Measurements from ENCODE around the gene ZNF10.

Gene ZNF10

DNA sequence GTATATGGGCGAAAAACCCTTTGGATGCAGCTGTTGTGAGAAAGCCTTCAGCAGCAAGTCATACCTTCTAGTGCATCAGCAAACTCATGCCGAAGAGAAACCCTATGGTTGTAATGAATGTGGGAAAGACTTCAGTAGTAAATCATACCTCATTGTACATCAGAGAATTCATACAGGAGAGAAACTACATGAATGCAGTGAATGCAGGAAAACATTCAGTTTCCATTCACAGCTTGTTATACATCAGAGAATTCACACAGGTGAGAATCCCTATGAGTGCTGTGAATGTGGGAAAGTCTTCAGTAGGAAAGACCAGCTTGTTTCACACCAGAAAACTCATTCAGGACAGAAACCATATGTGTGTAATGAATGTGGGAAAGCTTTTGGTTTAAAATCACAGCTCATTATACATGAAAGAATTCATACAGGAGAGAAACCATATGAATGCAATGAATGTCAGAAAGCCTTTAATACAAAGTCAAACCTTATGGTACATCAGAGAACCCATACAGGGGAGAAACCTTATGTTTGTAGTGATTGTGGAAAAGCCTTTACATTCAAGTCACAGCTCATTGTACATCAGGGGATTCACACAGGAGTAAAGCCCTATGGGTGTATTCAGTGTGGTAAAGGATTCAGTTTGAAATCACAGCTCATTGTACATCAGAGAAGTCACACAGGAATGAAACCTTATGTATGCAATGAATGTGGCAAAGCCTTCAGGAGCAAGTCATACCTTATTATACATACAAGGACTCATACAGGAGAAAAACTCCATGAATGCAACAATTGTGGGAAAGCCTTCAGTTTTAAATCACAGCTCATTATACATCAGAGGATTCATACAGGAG is 72.3 kb downstream of the ZNF10 start:
- DNase-seq, result peak; percentile 1

DNA sequence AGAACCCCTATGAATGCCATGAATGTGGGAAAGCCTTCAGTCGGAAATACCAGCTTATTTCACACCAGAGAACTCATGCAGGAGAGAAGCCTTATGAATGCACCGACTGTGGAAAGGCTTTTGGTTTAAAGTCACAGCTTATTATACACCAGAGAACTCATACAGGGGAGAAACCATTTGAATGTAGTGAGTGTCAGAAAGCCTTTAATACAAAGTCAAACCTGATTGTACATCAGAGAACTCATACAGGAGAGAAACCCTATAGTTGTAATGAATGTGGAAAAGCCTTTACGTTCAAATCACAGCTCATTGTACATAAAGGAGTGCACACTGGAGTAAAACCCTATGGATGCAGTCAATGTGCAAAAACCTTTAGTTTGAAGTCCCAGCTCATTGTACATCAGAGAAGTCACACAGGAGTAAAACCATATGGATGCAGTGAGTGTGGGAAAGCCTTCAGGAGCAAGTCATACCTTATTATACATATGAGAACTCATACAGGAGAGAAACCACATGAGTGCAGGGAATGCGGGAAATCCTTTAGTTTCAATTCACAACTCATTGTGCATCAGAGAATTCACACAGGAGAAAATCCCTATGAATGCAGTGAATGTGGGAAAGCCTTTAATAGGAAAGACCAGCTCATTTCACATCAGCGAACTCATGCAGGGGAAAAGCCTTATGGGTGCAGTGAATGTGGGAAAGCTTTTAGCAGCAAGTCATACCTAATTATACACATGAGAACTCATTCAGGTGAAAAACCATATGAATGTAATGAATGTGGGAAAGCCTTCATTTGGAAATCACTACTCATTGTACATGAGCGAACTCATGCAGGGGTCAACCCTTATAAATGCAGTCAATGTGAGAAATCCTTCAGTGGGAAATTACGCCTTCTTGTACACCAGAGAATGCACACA is 73.2 kb downstream of the ZNF10 start:
- DNase-seq, result peak; percentile 24

DNA sequence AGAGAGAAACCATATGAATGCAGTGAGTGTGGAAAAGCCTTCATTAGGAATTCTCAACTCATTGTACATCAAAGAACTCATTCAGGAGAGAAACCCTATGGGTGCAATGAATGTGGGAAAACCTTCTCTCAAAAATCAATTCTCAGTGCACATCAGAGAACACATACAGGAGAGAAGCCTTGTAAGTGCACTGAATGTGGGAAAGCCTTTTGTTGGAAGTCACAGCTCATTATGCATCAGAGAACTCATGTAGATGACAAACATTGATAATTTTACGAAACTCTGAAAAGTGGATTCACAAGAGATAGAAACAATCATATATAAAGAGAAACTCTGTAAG is 73.8 kb downstream of the ZNF10 start:
- peak; percentile 3 for DNase-seq

DNA sequence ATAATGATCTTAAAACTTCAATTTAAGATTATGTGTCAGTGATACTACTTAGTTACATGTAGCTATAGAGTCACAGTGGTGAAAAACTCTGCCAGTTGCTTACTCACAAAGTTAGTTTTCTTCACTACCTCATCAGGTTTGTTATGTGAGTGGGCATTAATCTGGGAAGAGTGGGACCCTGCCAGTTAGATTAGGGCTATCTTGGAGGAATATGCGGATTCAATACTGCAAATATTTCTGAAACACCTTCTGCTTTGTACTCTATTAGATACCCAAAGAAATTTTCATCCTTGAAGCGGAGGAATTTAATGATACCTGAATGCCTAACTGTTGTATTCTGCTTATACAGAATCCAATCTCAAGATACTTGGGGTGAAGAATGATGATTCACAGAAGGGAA is 76.0 kb downstream of the ZNF10 start:
- DNase-seq, result no peak

All from OCI-M1 (cell line).